Measurements from ENCODE around the gene ETV6. TPM values are rescaled to one million over a fixed set of nuclear protein-coding genes. Genes with fewer than 3 reads are reported as not detected.

ETV6 gene
- polyA plus RNA-seq, 3 donors: 3.3 to 7.7 (median 4.4) TPM

DNA sequence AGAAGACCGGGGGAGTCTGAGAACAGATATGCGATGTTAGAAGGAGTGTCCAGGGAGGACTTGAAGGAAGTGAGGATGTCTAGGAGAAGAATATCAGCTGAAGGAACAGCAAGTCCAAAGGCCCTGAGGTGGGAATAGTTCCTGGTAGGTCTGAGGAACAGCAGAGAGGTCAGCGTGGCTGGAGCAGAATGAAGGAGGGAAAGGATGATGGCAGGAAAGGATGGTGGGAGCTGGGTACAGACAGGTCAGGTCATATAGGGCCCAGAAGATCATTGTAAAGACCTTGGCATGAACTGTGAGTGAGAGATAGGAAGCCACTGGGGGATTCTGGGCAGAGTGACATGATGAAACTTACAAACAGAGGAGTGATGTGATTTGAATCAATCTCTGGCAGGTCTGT lies 171.0 kb downstream of the ETV6 start:
- no peak overlapping the region for H3K27ac ChIP-seq (ENCODE audit: low read depth, low read length)
- 98 to 99% (median 99%) methylated on average over 3 of the region's 3 CpGs for WGBS, 3 donors

DNA sequence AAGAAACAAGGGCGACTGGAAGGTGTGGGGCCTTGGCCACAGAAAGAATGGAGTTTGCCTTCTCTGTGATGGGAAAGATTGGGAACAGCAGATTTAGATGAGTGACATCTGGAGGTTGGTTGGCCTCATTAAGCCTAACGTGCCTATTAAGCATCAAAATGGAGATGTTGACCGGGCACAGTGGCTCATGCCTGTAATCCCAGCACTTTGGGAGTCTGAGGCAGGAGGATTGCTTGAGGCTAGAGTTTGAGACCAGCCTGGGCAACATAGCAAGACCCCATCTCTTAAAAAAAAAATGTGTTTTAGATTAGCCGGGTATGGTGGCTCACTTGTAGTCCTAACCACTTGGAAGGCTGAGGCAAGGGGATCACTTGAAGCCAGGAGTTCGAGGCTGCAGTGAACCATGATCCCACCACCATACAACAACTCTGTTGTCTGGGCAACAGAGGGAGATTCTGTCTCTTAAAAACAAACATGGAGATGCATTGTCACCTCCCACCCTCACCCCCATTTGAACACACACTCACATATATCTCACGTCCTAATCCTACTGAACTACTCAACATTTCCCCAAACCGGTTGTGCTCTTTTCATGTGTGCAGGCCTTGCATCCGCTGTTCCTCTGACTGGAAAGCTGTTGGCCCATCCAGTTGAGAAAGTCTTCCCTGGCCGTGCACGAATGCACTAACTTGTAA lies 172.1 kb downstream of the ETV6 start:
- H3K27ac ChIP-seq (ENCODE audit: low read depth, low read length): no peak overlapping the region
- 83 to 89% (median 86%) methylated on average over 10 of the region's 10 CpGs for WGBS, 3 donors

DNA sequence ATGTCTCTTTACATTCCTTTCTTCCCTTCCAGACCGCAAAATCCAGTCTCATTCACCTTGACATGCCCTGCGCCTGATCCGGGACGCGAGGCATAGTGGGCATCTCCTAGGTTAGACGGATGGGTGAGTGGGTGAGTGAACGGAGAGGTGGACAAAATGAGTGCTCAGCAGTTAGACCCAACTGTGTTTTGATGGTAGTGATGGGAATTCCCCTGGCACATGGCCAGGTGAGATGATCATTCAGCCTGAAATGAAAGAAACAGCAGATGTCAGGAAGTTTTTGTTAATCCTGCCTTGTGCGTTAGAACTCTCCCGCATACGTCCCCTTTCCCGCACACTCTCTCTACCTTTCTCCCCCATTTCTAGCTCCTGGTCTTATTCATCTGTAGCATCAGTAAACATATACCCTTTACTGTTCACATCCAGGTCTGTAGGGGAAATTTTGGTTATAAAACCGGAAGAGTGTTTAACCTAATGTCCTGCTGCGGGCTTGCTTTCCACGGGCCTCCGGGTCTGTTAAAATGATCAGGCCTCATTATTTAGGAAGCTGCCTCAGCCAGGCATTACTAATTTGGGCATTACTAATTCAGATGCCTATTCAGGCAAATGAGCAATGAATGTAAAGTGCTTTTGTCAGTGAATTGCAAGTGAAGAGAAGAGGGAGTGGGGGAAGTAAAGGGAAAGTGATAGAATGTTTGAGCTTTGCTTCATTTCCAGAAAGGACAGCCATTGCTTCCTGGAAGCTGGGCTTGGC lies 172.8 kb downstream of the ETV6 start:
- no peak overlapping the region for H3K27ac ChIP-seq (ENCODE audit: low read depth, low read length)
- WGBS, 3 donors: 50 to 67% (median 56%) methylated on average over 15 of the region's 15 CpGs

DNA sequence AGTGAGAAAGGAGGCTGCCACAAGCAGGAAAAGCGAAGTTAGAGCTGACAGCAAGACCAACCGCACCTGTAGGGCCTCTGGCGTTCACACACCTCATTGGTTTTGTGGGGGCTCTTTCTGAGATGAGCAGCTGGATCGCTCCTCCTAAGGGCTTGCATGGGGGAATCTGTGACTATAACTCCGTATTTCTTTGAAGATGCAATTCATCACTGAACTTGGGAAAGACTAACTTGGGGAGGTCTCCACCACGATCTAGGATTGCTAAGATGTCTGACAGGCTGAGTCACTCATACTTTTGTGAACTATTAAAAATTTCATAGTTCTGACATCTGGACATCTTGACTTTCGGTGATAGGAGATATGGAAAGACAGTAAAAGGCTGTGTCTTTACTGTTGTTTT lies 173.6 kb downstream of the ETV6 start:
- 83 to 96% (median 92%) methylated on average over 7 of the region's 7 CpGs for WGBS, 3 donors

DNA sequence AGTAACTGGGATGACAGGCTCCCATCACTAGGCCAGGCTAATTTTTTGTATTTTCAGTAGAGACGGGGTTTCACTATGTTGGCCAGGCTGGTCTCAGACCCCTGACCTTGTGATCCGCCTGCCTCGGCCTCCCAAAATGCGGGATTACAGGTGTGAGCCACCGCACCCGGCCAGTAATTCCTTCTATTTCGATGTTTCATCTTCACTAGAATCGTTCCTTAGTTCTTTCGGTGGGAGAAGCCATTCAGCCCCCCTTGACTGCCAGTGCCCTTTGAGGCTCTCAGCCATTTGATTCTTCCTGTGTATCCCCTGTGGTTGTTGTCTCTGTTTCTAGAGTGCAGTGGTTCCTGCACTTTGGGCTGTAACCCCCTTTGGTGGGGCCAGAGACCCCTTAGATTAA lies 174.1 kb downstream of the ETV6 start:
- no peak overlapping the region for H3K27ac ChIP-seq (ENCODE audit: low read depth, low read length)
- WGBS, 3 donors: 96 to 98% (median 97%) methylated on average over 9 of the region's 9 CpGs

More for the DNA sequence above, 173.6 kb downstream of the ETV6 start:
- no peak overlapping the region for H3K27ac ChIP-seq (ENCODE audit: low read depth, low read length)

DNA sequence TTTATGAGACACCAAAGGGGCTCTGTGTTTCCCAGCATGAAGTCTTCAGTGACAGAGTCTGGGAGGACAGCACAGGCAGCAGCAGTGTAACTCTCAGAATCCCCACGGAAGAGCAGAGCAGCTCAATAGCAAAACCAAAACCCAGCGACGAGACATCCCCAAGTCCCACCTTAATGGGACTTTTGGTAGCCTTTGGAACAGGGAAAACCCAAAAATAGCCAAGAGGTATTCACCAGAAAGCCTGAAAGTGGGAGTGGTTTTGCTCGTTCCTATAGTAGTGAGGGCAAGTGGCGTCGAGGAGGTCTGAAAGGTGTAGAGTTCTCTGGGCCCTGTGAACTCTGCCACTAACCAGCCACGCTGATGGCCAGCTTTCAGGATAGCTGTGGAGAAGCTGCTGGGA lies 174.6 kb downstream of the ETV6 start:
- H3K27ac ChIP-seq (ENCODE audit: low read depth, low read length): no peak overlapping the region
- WGBS, 3 donors: 95 to 96% (median 95%) methylated on average over 7 of the region's 7 CpGs

DNA sequence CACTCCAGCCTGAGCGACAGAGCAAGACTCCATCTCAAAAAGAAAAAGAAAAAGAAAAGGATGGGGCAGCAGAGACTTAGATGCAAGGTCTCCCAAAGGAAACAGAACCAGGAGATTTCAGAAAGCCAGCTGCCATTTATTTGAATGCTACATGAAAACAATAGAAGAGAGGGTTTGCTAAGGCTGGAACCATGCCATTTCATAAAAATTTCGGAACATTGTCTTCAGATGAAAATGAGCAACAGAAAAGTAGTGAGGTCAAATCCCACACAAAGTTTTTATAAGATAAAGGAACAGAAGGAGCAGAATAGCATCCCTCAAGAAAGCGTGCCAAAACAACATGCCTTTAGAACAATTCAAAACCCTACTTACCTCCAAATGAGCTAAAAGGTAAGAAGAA lies 175.3 kb downstream of the ETV6 start:
- H3K27ac ChIP-seq (ENCODE audit: low read depth, low read length): no peak overlapping the region
- WGBS, 3 donors: 77 to 94% (median 89%) methylated on average over 3 of the region's 3 CpGs

DNA sequence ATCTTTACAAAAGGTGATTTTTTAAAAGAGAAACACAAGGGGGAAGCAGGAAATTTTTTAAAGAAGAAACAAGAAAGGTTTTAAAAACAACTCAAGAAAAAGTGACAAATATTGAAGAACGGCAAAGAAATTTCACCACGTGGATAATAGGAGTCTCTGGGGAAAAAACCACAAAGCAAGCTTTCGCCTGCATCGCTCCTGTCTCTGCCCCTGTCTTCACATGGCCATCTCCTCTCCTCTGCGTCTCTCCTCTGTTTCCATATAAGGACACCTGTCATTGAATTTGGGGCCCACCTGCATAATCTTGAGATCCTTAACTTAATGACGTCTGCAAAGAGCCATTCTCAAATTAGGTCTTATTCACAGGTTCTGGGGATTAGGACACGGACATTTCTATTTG lies 175.8 kb downstream of the ETV6 start:
- WGBS, 3 donors: 77 to 87% (median 80%) methylated on average over 7 of the region's 7 CpGs
- no peak overlapping the region for H3K27ac ChIP-seq (ENCODE audit: low read depth, low read length)

DNA sequence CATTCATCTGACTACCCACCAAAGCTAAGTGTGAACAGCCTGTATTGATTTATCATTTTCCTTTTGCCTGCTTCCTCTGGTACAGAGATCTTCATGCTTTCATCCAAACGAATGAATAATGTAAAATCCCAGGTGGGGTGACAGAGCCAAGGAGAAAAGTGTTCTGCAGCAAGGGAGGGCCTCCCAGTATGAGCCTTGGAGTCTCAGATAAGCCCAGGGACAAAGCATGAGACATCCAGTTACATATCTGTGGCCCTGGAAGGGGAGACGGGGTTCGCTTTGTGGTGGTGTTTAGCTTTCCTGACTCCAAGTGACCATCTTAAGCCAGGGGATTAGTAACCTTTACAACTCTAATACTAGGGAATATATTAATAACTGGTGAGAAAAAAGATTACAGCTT lies 177.1 kb downstream of the ETV6 start:
- H3K27ac ChIP-seq (ENCODE audit: low read depth, low read length): no peak overlapping the region
- 62 to 76% (median 67%) methylated on average over 3 of the region's 3 CpGs for WGBS, 3 donors

DNA sequence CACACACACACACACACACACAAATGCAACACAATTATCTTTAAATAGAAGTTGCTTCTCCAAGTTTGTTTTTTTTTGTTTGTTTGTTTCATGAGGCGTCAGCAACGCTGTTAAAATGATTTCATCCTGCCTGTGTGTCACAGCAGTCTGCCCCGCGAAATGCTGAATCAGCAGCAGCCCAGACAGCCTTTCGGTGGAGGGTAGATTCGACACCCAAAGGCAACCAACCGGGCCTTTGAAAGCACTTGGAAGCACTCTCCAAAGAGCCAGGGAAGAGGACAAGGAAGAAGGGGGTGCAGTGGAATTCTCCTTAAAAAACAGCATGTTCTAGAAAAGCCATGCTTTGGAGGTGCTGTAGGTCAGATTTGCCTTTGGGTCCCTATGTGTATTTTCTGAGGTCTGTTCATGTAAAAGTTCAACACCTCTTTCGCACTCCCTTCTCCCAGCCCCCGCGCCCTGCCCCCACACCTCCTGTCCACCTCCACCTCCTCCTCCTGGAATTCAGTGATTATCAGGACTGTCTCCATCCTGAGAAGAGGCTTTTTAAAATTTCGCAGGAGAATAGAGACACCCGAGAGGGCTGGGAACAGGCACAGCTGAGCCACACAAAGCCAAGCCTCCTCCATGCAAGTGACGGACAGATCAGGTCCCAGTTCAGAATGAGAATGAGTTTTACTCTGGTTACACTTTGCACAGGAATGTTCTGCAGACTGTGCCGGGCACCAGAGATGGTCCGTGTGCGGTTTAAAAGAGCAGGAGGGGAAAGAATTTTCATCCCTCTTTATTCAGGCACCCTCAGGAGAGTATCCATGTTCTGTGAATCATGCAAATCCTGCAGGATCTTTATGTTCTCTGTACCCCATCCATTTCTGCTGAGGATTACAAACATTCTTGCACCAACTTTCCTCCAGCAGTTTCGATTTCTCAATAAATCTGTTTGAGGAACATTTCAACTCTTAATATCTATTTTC lies 177.9 kb downstream of the ETV6 start:
- H3K27ac ChIP-seq (ENCODE audit: low read depth, low read length): no peak overlapping the region
- WGBS, 3 donors: 45 to 55% (median 52%) methylated on average over 17 of the region's 17 CpGs

DNA sequence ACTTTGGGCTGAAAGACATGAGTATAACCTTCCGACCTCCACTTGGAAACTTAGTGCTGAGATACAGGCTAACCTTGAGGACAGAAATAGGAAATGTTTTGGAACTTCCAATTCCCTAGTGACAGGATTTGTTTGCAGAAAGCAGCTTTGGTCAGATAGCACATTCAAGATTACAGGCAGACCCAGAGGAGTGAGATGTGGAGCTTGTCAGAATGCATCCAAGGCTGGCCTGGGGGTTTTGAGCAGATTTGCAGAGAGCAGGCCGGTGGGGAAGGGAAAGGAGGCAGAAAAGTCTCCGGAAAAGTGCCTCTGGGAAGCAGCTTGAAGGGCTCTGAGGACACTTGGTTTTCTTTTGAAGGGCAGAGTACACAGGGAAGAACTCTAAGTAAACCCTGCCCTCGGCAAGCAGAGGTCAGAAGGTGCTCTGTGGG lies 180.3 kb downstream of the ETV6 start:
- no peak overlapping the region for H3K27ac ChIP-seq (ENCODE audit: low read depth, low read length)

DNA sequence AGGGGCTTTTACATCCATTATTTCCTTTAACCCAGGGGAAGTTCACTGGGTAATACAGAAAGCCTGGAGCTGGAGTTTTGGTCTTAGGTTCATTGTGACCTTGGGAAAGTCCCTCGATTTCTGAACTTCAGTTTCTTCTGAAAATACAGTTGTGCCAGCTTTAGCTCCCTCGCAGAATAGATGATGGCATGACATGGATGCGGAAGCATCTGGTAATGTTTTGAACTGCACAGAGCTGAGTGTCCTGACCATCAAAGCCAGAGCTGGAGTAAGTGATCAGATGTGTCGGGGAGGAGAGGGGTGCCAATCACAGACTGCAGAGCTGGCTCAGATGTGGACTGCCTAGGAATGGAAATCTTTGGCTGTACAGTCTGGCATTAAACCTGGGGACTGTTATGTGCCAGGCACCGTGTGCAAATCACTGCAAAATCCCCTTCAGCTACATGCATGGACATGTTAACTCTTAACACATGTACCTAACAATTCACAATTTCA lies 180.9 kb downstream of the ETV6 start:
- WGBS, 3 donors: 61 to 70% (median 66%) methylated on average over 5 of the region's 5 CpGs

More for the DNA sequence above, 180.3 kb downstream of the ETV6 start:
- WGBS, 3 donors: 52 to 57% (median 54%) methylated on average over 4 of the region's 4 CpGs

DNA sequence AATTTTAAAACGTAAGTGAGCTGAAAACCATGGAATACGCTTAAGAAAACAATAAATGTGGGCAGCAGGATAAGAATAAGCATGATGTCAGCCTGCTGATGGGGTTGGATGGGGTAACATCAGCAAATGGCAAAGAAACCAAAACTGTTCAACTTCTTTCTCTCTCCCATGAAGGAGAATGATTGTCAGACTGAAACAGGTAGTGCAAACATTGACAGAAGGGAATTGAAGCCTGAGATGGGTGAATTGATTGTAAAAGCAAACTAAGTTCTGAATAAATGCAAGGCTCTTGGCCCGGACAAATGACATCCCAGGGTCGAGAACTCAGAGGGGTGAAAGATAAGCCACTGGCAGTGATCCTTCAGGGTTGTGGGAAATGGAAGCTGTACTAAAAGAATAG lies 182.6 kb downstream of the ETV6 start:
- H3K27ac ChIP-seq (ENCODE audit: low read depth, low read length): no peak overlapping the region
- 46 to 94% (median 91%) methylated on average over 4 of the region's 4 CpGs for WGBS, 3 donors

More for the DNA sequence above, 180.9 kb downstream of the ETV6 start:
- no peak overlapping the region for H3K27ac ChIP-seq (ENCODE audit: low read depth, low read length)

DNA sequence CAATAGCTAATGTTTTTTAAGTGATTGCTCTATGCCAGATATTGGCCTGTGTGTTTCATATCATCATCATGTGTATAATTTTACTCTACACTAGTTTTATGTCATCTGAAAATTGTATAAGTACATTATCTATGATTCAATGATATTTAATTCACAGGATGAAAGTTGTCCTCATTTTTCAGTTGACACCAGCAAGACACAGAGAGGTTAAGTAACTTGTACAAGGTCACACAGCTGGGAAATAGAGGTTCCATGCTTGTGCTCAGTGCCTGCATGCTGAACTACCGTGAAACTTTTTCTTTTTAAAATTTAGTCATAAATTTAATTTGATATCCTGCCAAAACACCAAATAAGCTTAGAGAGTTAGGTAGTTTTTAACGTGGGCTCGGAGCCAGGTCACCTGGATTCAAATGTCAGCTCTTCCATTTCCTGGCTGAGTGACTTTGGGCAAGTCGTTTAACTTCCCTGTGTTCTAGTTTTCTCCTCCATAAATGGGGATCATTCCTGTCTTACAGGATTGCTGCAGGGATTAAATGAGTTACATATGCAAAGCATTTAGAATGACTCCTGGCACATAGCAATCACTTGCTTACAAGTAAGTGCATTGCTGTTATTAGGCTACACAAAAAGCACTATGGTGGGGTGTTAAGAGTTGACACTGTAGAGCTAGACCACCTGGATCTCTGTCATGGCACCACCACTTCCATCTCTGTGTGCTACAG lies 183.9 kb downstream of the ETV6 start:
- 72 to 76% (median 76%) methylated on average over 4 of the region's 4 CpGs for WGBS, 3 donors
- H3K27ac ChIP-seq (ENCODE audit: low read depth, low read length): no peak overlapping the region

DNA sequence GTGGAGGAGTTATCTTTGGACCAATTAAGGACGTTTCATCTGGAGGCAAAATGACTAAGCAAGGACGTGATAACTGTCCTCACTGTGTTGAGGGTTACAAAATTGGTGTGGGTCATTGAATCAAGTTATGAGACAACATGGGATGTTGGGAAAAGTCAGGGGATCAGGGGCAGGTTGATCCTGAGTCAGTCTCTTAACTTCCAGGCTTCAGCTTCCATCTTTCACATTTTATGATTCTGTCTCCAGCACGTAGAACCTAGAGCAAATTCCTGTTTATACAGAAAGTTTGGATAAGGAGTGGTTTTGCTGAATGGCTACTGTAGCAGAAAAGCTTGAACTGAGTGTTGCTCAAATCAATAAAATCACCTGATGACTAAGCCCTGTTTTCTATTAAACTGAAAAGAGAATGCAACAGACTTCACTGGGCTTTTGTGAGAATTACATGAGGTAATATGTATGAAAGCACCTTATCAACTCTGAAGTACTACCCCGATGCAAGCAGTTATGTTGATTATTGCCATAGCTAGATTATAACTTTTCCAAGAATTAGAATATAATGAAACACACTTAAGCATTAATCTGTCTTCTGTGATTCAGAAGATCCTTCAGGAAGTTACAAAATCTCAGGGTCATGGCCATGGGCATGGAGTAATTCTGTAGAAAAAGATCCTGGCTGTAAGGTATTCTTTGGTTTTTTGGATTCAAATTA lies 184.8 kb downstream of the ETV6 start:
- WGBS, 3 donors: 46 to 65% (median 59%) methylated on average over 4 of the region's 4 CpGs
- H3K27ac ChIP-seq (ENCODE audit: low read depth, low read length): no peak overlapping the region

DNA sequence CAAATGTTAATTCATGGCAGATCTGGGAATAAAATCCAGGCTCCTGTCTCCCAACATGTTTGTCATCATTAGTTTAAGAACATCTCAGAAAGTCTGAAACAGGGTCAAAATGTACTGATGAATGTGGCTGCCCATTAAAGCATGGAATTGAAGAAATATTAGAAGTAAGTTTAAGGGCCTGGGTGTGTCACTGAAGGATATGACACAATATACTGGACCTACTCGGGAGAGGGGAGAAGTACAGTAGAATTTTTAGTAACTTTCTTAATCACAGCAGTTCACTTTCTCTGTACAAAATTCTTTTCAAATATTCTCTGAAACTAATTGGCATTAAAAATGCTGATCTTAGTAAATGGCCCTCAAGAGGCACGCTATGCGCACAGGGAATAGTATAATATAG lies 185.5 kb downstream of the ETV6 start:
- 69 to 92% (median 72%) methylated on average over 3 of the region's 3 CpGs for WGBS, 3 donors
- H3K27ac ChIP-seq (ENCODE audit: low read depth, low read length): no peak overlapping the region

All from adipose tissue (tissue), 3 donors.